Dendritic cell treated with granulocyte-macrophage colony-stimulating factor and Interleukin-4, amounts not matched to agents 40 ng/mL and 50 ng/mL, for 4 days (primary cell): ENCODE measurements around the gene GPC6.

ENCODE experiments used
- H3K27ac Mint-ChIP-seq: one replicate; pipeline ENCODE4 v1.8.0; 2022; ENCODE audit warnings: mild to moderate bottlenecking, mixed read lengths
- H3K27me3 Mint-ChIP-seq: one replicate; pipeline ENCODE4 v1.8.0; 2022; ENCODE audit warnings: mild to moderate bottlenecking, mixed read lengths
- H3K36me3 Mint-ChIP-seq: one replicate; pipeline ENCODE4 v1.8.0; 2022; ENCODE audit warnings: low read depth, mixed read lengths
- H3K4me1 Mint-ChIP-seq: one replicate; pipeline ENCODE4 v1.8.0; 2022; ENCODE audit warnings: low read depth, mixed read lengths
- H3K4me3 Mint-ChIP-seq: one replicate; pipeline ENCODE4 v1.8.0; 2022; ENCODE audit warnings: mild to moderate bottlenecking, moderate library complexity, mixed read lengths
- H3K9me3 Mint-ChIP-seq: one replicate; pipeline ENCODE4 v1.8.0; 2022; ENCODE audit warnings: mixed read lengths
- intact Hi-C: fragments of 100-400 bp; cut with micrococcal nuclease; formaldehyde crosslinking; loops from one replicate; pipeline ENCODE4 v1.15.0; 2022

Gene GPC6

GRCh38 chr13:93736081-93736480 is 509.5 kb downstream of the GPC6 start:
- H3K4me1 Mint-ChIP-seq: no peaks in the 10 kb centered on the region
- H3K9me3 Mint-ChIP-seq: peaks cover 28% of the 10 kb centered on the region
- intact Hi-C loops: no loop called here
- H3K4me3 Mint-ChIP-seq: no peak overlapping the region
- no peaks in the 10 kb centered on the region for H3K27me3 Mint-ChIP-seq
- no peaks in the 10 kb centered on the region for H3K36me3 Mint-ChIP-seq
- no peak overlapping the region for H3K27ac Mint-ChIP-seq

- H3K27ac Mint-ChIP-seq: no peak overlapping the region
- peaks cover 34% of the 10 kb centered on the region for H3K9me3 Mint-ChIP-seq
- H3K4me3 Mint-ChIP-seq: no peak overlapping the region
- H3K27me3 Mint-ChIP-seq: no peaks in the 10 kb centered on the region
- intact Hi-C loops: no loop called here
- no peaks in the 10 kb centered on the region for H3K36me3 Mint-ChIP-seq
- no peaks in the 10 kb centered on the region for H3K4me1 Mint-ChIP-seq
Measured at GRCh38 chr13:93736909-93737308, 510.3 kb downstream of the GPC6 start.

GRCh38 chr13:93740334-93740733 is 513.7 kb downstream of the GPC6 start:
- intact Hi-C loops: no loop called here
- peaks cover 53% of the 10 kb centered on the region for H3K9me3 Mint-ChIP-seq
- no peak overlapping the region for H3K27ac Mint-ChIP-seq
- H3K27me3 Mint-ChIP-seq: no peaks in the 10 kb centered on the region
- no peaks in the 10 kb centered on the region for H3K36me3 Mint-ChIP-seq
- H3K4me3 Mint-ChIP-seq: no peak overlapping the region
- no peaks in the 10 kb centered on the region for H3K4me1 Mint-ChIP-seq

DNA sequence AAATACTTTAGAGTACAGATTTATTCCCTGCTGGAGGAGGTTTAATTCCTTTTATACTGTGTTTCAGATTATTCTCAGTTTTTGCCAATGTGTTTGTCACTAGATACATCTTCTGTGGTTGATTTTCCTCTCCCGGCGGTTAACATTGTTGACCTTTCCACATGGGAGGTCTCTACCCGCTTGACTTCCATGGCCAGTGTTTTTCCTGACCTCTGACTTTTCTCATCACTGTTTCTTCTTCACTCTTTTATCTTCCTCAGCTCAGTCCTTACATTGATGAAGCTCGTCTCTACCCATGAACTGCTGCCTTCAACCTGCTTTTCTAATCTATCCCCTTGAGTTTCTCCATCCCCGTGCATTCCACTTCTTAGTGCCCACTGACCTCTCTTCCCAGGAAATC is 517.4 kb downstream of the GPC6 start:
- Mint-ChIP-seq H3K27me3 (no peaks in the 10 kb centered on the region), H3K27ac (no peak overlapping the region), H3K4me3 (no peak overlapping the region), H3K4me1 (no peaks in the 10 kb centered on the region), H3K36me3 (no peaks in the 10 kb centered on the region), H3K9me3 (peaks cover 48% of the 10 kb centered on the region)
- intact Hi-C loops: no loop called here

DNA sequence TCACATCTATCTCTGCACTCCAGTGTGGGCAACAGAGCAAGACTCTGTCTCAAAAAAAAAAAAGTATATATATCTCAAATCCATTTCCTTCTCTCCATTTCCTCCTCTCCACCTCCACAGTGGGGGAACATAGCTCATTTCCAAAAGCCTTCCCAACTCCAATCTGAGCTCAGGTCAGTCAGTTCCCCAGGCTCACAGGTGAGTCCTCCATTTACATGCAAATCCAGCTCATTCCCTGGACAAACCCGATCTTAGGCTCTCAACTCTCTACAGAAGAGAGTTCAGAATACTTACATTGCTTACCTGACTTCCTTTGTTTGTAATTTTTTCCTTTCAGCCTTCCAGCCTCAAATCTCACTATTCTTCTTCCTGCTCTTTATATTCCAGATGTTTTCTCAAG is 518.3 kb downstream of the GPC6 start:
- Mint-ChIP-seq H3K4me1 (no peaks in the 10 kb centered on the region), H3K27ac (no peak overlapping the region), H3K4me3 (no peak overlapping the region), H3K27me3 (no peaks in the 10 kb centered on the region), H3K36me3 (no peaks in the 10 kb centered on the region), H3K9me3 (peaks cover 43% of the 10 kb centered on the region)
- intact Hi-C loops: no loop called here

DNA sequence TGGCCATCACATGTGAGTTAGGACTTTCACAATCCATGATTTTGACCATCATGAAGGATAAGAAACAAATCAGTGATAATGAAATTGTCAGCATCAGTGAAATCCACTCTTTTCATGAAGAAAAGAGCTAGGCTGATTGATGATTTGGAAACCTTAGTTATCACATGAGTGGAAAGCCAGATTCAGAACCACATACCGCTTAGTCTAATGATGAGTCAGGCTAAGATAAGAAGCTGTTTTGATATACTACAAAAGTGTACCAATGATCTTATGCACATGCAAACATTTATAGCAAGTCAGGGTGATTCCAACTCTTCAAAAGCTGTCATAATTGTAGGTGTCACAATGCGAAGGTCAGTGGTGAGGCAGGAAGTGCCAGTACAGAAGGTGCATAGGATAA is 519.3 kb downstream of the GPC6 start:
- Mint-ChIP-seq H3K4me3 (no peak overlapping the region), H3K9me3 (peaks cover 44% of the 10 kb centered on the region)
- intact Hi-C loops: no loop called here

DNA sequence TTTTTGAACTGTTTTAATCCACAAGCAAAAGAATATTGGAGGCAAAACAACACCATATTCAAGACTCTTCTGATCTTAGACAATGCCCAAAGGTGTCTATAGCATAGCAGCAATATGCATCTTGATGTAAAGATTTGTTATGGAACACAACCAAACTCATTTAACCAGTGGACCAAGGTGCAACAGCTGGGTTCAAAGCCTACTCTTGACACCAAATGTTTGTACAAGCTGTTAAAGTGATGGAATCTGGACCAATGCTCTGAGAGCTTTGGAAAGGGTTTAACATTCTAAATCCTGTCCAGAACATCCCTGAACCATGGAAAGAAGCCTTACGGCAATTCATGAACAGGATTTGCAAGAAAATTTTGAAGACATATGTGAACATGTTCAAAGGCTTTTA is 520.0 kb downstream of the GPC6 start:
- Mint-ChIP-seq H3K27ac (no peak overlapping the region), H3K4me1 (no peaks in the 10 kb centered on the region), H3K36me3 (no peaks in the 10 kb centered on the region), H3K27me3 (no peaks in the 10 kb centered on the region), H3K9me3 (peaks cover 40% of the 10 kb centered on the region), H3K4me3 (no peak overlapping the region)
- intact Hi-C loops: no loop called here

More for the DNA sequence above, 519.3 kb downstream of the GPC6 start:
- H3K36me3 Mint-ChIP-seq: no peaks in the 10 kb centered on the region
- H3K27ac Mint-ChIP-seq: no peak overlapping the region
- H3K4me1 Mint-ChIP-seq: no peaks in the 10 kb centered on the region
- H3K27me3 Mint-ChIP-seq: no peaks in the 10 kb centered on the region

- intact Hi-C loops: no loop called here
- Mint-ChIP-seq H3K27me3 (no peaks in the 10 kb centered on the region), H3K27ac (no peak overlapping the region), H3K9me3 (peaks cover 14% of the 10 kb centered on the region), H3K4me1 (no peaks in the 10 kb centered on the region), H3K4me3 (no peak overlapping the region), H3K36me3 (no peaks in the 10 kb centered on the region)
Measured at GRCh38 chr13:93750676-93751075, 524.1 kb downstream of the GPC6 start.

DNA sequence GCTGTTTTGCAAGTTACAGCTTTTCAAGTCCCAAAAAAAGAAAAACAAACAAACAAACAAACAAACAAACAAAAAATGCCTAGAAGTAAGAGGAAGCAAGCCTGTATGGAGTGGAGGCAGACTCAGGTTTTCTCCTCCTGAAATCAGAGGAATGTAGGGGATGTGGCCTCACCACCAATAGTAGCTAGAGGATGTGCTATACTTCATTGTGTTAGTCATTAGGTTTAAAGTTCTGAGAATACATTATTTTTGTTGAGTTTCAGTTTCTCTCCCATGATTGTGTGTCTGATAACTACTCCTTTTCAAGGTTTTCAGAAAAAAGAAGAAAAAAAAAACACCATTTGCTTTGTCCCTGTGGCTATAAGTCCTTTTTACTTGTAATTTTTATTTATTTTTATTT is 524.5 kb downstream of the GPC6 start:
- Mint-ChIP-seq H3K9me3 (peaks cover 14% of the 10 kb centered on the region), H3K27ac (no peak overlapping the region), H3K27me3 (no peaks in the 10 kb centered on the region), H3K4me3 (no peak overlapping the region), H3K36me3 (no peaks in the 10 kb centered on the region), H3K4me1 (no peaks in the 10 kb centered on the region)
- intact Hi-C loops: no loop called here

- Mint-ChIP-seq H3K27ac (no peak overlapping the region), H3K4me1 (no peaks in the 10 kb centered on the region)
- intact Hi-C loops: no loop called here
Measured at GRCh38 chr13:93752541-93752940, 525.9 kb downstream of the GPC6 start.

GRCh38 chr13:93753639-93754038 is 527.0 kb downstream of the GPC6 start:
- H3K27me3 Mint-ChIP-seq: no peaks in the 10 kb centered on the region
- H3K4me3 Mint-ChIP-seq: no peak overlapping the region
- H3K27ac Mint-ChIP-seq: no peak overlapping the region
- H3K9me3 Mint-ChIP-seq: peaks cover 14% of the 10 kb centered on the region
- no peaks in the 10 kb centered on the region for H3K4me1 Mint-ChIP-seq
- intact Hi-C loops: no loop called here
- no peaks in the 10 kb centered on the region for H3K36me3 Mint-ChIP-seq

More at GRCh38 chr13:93752541-93752940, 525.9 kb downstream of the GPC6 start:
- H3K36me3 Mint-ChIP-seq: no peaks in the 10 kb centered on the region
- no peak overlapping the region for H3K4me3 Mint-ChIP-seq
- peaks cover 14% of the 10 kb centered on the region for H3K9me3 Mint-ChIP-seq
- no peaks in the 10 kb centered on the region for H3K27me3 Mint-ChIP-seq

- H3K27me3 Mint-ChIP-seq: no peaks in the 10 kb centered on the region
- intact Hi-C loops: no loop called here
- H3K4me3 Mint-ChIP-seq: no peak overlapping the region
- no peaks in the 10 kb centered on the region for H3K4me1 Mint-ChIP-seq
- no peaks in the 10 kb centered on the region for H3K36me3 Mint-ChIP-seq
- H3K27ac Mint-ChIP-seq: no peak overlapping the region
- peaks cover 6% of the 10 kb centered on the region for H3K9me3 Mint-ChIP-seq
Measured at GRCh38 chr13:93755341-93755740, 528.7 kb downstream of the GPC6 start.

DNA sequence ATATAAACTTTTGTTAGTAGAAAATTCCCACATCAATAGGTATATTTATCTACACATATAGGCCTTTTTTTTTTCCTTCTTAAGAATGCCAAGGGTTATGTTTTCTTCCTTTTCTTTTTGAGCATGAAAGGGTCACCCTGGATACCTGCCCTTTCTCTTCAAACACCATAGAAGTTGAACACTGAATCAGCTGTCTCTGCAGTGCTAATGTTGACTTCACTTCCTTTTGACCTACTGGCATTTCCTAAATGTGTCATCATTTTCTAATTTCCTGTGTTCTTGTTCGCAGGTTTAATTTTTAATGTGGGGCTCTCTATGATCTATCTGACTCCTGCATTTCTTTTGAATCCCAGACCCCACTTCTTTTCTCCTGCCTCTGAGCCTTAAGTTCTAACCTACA is 532.0 kb downstream of the GPC6 start:
- Mint-ChIP-seq H3K27me3 (no peaks in the 10 kb centered on the region), H3K27ac (no peak overlapping the region), H3K4me1 (no peaks in the 10 kb centered on the region), H3K9me3 (peaks cover 9% of the 10 kb centered on the region), H3K4me3 (no peak overlapping the region), H3K36me3 (no peaks in the 10 kb centered on the region)
- intact Hi-C loops: no loop called here

GRCh38 chr13:93762708-93763426 is 536.3 kb downstream of the GPC6 start:
- Mint-ChIP-seq H3K4me1 (no peaks in the 10 kb centered on the region), H3K27me3 (no peaks in the 10 kb centered on the region), H3K36me3 (no peaks in the 10 kb centered on the region), H3K9me3 (peaks cover 22% of the 10 kb centered on the region), H3K27ac (no peak overlapping the region), H3K4me3 (no peak overlapping the region)
- intact Hi-C loops: no loop called here

- Mint-ChIP-seq H3K4me1 (no peaks in the 10 kb centered on the region), H3K27ac (no peak overlapping the region), H3K36me3 (no peaks in the 10 kb centered on the region), H3K4me3 (no peak overlapping the region), H3K27me3 (no peaks in the 10 kb centered on the region), H3K9me3 (peaks cover 22% of the 10 kb centered on the region)
- intact Hi-C loops: no loop called here
Measured at GRCh38 chr13:93765062-93765461, 538.5 kb downstream of the GPC6 start.
